ENCODE results near the gene APOLD1.
"Not testable (repeated sequence)": the region's sequence is repeated elsewhere in the genome, so short reads cannot be mapped to it uniquely, and the experiment has no call there.

The APOLD1 gene

GRCh38 chr12:12810553-12811021 is 25.1 kb downstream of the APOLD1 start:
- no peak for DNase-seq

DNA sequence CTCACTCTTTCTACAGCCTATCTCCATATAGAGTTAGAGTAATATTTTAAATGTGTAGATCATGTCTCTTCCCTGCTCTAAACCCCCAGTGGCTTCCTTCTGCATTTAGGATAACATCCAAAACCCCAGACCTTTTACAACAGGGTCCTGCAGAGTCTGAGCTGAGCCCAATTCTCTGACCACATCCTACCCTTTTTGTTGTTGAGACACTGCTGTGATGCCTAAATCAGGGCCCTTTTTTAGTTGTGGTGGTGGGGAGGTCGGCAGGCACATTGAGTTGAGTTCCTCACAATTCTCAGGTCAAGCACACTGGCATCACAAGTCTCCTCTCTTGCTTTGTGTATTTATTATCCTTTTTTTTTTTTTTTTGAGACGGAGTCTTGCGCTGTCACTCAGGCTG is 25.9 kb downstream of the APOLD1 start:
- DNase-seq, result no peak

GRCh38 chr12:12812174-12812573 is 26.7 kb downstream of the APOLD1 start:
- DNase-seq, result no peak

- DNase-seq, result no peak
Observed at GRCh38 chr12:12812618-12813119, 27.2 kb downstream of the APOLD1 start.

DNA sequence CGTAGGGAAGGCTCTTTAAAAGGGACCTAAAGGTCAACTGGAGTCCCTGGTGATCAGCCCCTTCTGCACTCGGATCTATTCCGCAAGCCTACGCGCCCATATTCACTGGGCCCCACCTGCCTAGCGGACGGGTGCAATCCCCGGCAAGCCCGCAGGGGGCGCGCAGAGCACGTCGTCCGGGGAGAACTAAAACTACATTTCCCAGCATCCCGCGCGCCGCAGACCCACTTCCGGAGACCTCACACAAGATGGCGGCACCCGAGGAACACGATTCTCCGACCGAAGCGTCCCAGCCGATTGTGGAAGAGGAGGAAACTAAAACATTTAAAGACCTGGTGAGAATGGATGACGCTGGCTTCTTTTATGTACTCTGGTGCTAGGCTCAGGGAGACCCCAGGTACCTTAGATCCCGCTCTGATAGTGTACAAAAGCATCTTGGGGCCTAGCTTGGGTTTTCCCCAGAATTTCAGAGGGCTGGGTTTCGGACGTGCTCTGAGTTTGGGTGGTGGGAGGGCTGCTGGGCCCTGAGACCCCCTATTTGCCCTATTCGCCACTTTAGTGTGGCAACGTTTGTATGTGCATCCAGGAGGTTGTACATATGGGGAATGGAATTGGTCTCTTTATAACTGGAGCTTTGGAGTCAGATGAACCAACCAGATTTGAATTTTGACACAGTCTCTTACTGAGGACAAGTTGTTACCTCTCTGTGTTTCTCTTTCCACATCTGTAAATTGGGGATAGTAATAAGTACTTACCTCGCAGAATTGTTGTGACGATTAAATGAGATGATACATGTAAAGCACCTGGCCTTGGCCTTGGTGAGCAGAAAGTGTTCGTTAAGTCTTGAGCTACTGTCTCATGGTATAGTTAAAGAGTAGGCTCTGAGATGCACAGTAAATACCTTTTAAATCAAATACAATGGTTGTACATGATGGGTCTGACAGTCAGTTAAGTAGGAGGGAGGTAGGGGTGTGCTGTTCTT is 28.0 kb downstream of the APOLD1 start, which contains the start of gene DDX47:
Gene DDX47 (plus strand): TSS at position 227 of the 982 bp plus-strand sequence. CDS start 22 bp downstream, at position 249.
- peak; percentile 89 for DNase-seq

GRCh38 chr12:12817616-12818015 is 32.2 kb downstream of the APOLD1 start:
- DNase-seq, result no peak

- peak; percentile 34 for DNase-seq
Observed at GRCh38 chr12:12818701-12819100, 33.2 kb downstream of the APOLD1 start.

GRCh38 chr12:12819221-12819620 is 33.8 kb downstream of the APOLD1 start:
- DNase-seq, result no peak

DNA sequence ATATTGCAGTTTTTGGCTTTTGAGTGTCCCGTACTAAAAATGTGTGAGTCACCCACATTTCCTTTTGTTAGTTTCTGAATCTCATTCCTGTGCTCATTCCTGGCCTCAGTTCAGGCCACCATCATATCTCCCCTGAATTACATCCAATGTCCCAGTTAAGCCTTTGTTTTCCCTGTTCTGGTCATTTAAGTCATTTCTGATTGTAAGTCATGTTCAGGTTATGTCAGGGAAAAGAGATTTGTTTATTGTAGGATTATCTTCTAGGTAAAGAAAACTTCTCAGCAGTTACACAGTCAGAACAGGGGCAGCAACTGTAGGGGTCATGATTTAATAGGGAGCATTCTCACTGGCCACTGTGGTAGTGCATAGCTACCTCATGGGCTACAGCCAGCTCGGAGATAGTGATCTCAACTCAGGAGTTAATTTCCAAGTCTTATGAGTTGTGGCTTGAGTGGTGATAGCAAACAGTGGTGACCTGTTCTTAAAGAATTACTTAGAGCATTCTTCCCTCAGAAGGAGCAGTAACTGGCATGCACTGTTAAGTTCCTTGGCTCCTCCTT is 34.4 kb downstream of the APOLD1 start:
- DNase-seq, result peak; percentile 98

DNA sequence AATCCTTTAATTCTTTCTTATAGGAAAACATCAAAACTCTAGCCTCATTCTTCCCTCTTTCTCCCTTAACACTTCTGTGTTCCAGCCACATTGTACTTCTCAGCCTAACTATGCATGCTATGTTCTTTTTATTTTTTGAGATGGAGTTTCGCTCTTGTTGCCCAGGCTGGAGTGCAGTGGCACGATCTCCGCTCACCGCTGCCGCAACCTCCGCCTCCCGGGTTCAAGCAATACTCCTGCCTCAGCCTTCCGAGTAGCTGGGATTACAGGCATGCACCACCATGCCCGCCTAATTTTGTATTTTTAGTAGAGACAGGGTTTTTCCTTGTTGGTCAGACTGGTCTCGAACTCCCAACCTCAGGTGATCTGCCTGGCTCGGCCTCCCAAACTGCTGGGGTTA is 34.9 kb downstream of the APOLD1 start:
- not testable (repeated sequence) for DNase-seq

- no peak for DNase-seq
Observed at GRCh38 chr12:12821975-12822374, 36.5 kb downstream of the APOLD1 start.

DNA sequence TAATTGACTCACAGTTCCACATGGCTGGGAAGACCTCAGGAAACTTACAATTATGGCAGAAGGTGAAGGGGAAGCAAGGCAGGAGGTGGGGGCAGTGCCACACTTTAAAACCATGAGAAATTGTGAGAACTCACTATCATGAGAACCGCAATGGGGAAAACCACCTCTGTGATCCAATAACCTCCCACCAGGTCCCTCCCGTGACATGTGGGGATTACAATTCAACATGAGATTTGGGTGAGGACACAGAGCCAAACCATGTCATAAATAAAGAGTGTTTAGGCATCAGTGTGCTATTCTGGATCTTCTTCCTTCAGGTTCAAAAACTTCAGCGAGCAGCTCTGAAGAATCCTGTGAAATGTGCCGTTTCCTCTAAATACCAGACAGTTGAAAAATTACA is 37.4 kb downstream of the APOLD1 start:
- DNase-seq, result no peak

DNA sequence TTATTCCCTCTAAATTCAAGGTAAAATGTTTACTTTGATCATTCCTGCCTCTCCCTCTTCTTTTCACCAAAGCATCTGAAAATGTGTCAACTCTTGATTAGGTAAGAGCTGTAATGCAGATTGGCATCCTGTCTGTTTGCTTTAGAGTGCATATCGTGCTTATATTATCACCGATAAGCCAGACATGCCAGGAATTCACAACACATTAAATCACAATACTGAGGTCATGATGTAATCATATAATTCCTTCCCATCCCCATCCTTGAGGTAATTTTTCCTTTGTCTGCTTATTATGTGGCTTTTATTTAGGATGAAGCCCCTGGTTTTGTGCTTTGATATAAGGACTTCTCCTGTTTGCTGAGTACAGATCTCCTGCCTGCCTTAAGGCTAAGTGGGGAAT is 37.8 kb downstream of the APOLD1 start:
- peak; percentile 80 for DNase-seq

DNA sequence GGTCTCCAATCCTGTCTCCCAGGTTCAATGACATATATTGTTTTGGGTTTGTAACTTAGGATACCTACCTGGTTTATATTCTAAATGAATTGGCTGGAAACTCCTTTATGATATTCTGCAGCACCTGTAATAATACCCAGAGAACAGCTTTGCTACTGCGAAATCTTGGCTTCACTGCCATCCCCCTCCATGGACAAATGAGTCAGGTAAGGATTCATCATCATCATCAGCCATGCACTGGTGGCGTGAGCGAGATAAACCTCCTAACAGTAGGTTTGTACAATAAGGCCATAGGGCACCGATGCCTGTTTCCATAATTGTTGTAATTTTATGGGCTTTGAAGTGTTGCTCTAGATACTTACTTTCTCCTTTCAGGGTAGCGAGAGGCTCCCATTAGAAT is 38.4 kb downstream of the APOLD1 start:
- DNase-seq, result no peak

- DNase-seq, result peak; percentile 22
Observed at GRCh38 chr12:12835378-12836146, 50.1 kb downstream of the APOLD1 start.

DNA sequence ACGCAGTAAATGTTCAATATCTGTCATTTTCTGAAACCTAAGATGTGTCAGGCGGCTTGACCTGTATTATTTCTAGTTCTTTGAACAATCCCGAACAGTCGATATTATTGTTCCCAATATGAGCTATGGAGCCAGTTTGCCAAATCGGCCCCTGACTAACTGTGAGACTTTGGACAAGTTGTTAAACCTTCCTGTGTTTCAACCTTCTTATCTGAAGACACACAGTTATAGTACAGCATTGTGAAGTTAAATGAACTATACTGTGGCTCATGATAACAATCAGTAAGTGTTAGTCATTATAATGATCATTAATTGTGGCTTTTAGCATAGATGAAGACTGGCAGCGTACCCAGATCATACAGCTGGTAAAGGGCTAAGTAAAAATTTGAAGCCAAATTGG is 51.1 kb downstream of the APOLD1 start:
- no peak for DNase-seq

GRCh38 chr12:12837025-12837812 is 51.8 kb downstream of the APOLD1 start:
- DNase-seq, result peak; percentile 81

GRCh38 chr12:12837813-12838153 is 52.3 kb downstream of the APOLD1 start:
- no peak for DNase-seq

DNA sequence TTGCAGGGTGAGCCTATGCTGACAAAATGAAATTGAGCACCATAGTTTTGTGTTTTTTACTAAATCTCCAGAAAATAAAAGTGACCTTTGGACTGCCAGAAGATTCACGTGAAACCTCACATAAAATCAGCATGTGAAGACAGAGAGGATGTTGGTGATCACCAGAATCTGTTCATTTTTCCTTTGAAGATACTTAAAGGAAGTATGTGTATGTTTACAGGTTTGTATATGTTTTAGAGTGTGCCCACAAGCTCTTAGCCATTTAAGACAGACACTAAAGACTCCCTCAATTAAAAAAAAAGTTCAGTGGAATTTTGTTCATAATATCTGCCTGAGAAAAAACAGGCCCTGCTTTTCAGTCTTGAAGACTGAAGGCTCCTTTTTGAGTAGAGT is 53.5 kb downstream of the APOLD1 start:
- DNase-seq, result no peak

- DNase-seq, result not testable (repeated sequence)
Observed at GRCh38 chr12:12839439-12839838, 54.0 kb downstream of the APOLD1 start.

GRCh38 chr12:12839873-12840579 is 54.6 kb downstream of the APOLD1 start:
- peak; percentile 83 for DNase-seq

GRCh38 chr12:12840580-12840899 is 55.1 kb downstream of the APOLD1 start:
- DNase-seq, result no peak

Data from fibroblast of skin of right quadriceps (primary cell).